SK-N-SH (cell line): ENCODE results near the gene NEUROG2. TPM values are rescaled to one million over a fixed set of nuclear protein-coding genes. Genes with fewer than 3 reads are reported as not detected.
"Not testable (repeated sequence)": the region's sequence is repeated elsewhere in the genome, so short reads cannot be mapped to it uniquely, and the experiment has no call there.

ENCODE experiments used
- CTCF ChIA-PET: fragments of 300-600, 350-600 bp; formaldehyde crosslinking; extraction: SDS; loops from one replicate; lab custom pipeline; 2021; lab: Yijun Ruan, JAX
- POLR2A ChIA-PET: fragments of 350-600 bp; sonication (Branson Sonifier 250); formaldehyde crosslinking; extraction: SDS; loops from one replicate; lab custom pipeline; 2020; ENCODE audit warnings: antibody characterized with exemption, inconsistent platforms; lab: Yijun Ruan, JAX
- DNase-seq: peaks from one replicate; pipeline ENCODE4 v3.0.0; 2012
- H2AFZ ChIP-seq: fragments of 200-600 bp; sonication (generic); 2 replicates; pipeline ENCODE4 v1.8.1; 2016; ENCODE audit warnings: antibody characterized with exemption, mild to moderate bottlenecking, low read depth
- H3F3A ChIP-seq: fragments of 200-600 bp; sonication (generic); replicated peaks from 2 replicates; pipeline ENCODE3; 2016; ENCODE audit warnings: antibody characterized with exemption, mild to moderate bottlenecking; ENCODE audit not compliant: insufficient read depth
- H3K27ac ChIP-seq, 2 experiments: fragments of 200-500 bp in 1 of 2; fragments of 200-600 bp in 1 of 2; sonication (Bioruptor generic) in 1 of 2; sonication (generic), shearing (Covaris generic) in 1 of 2; 2 replicates each; pipeline versions ENCODE4 v1.5.1 to v1.6.1; 2014 to 2016; ENCODE audit warnings: low read depth in 2 of 2, inconsistent platforms in 1 of 2, low read length in 1 of 2, mild to moderate bottlenecking in 1 of 2, mixed read lengths in 1 of 2
- H3K27me3 ChIP-seq: fragments of 200-600 bp; sonication (generic), shearing (Covaris generic); 2 replicates; pipeline ENCODE4 v1.6.1; 2016; ENCODE audit warnings: mixed run types; ENCODE audit not compliant: insufficient read depth
- H3K36me3 ChIP-seq, 2 experiments: fragments of 200-500 bp in 1 of 2; fragments of 200-600 bp in 1 of 2; sonication (Bioruptor generic) in 1 of 2; sonication (generic) in 1 of 2; replicated peaks in 1 of 2; 2 replicates each; pipeline versions ENCODE3 to v1.5.1; 2014 to 2016; ENCODE audit warnings: low read length in 1 of 2, mild to moderate bottlenecking in 1 of 2; ENCODE audit not compliant: insufficient read depth in 2 of 2, control insufficient read depth in 1 of 2
- H3K4me1 ChIP-seq, 2 experiments: fragments of 200-500 bp in 1 of 2; fragments of 200-600 bp in 1 of 2; sonication (Bioruptor generic) in 1 of 2; sonication (generic), shearing (Covaris generic) in 1 of 2; 2 replicates each; pipeline versions ENCODE4 v1.5.1 to v1.6.1; 2014 to 2016; ENCODE audit warnings: low read depth in 1 of 2, low read length in 1 of 2, mixed run types in 1 of 2; ENCODE audit not compliant: insufficient read depth in 2 of 2, control insufficient read depth in 1 of 2
- H3K4me2 ChIP-seq: fragments of 200-600 bp; sonication (generic), shearing (Covaris generic); 2 replicates; pipeline ENCODE4 v1.6.1; 2017; ENCODE audit warnings: mixed run types
- H3K4me3 ChIP-seq, 2 experiments: fragments of 200-500 bp in 1 of 2; fragments of 200-600 bp in 1 of 2; sonication (Bioruptor generic) in 1 of 2; sonication (generic), shearing (Covaris generic) in 1 of 2; 2 replicates each; pipeline versions ENCODE4 v1.5.1 to v1.8.1; 2014 to 2016; ENCODE audit warnings: low read depth in 2 of 2, inconsistent platforms in 1 of 2, low read length in 1 of 2, mild to moderate bottlenecking in 1 of 2, mixed read lengths in 1 of 2, moderate library complexity in 1 of 2
- H3K79me2 ChIP-seq: fragments of 200-600 bp; sonication (generic); 2 replicates; pipeline ENCODE4 v1.8.1; 2017; ENCODE audit warnings: mild to moderate bottlenecking; ENCODE audit not compliant: insufficient read depth
- H3K9ac ChIP-seq: fragments of 200-600 bp; sonication (generic); 2 replicates; pipeline ENCODE4 v1.6.1; 2017; ENCODE audit warnings: mixed run types
- H3K9me2 ChIP-seq: fragments of 200-600 bp; sonication (generic); 2 replicates; pipeline ENCODE4 v1.6.1; 2017; ENCODE audit warnings: mixed run types
- H3K9me3 ChIP-seq: fragments of 200-600 bp; sonication (generic); 2 replicates; pipeline ENCODE4 v1.6.1; 2017; ENCODE audit warnings: mixed run types, mild to moderate bottlenecking, moderate library complexity
- H4K20me1 ChIP-seq: fragments of 200-600 bp; sonication (generic); 2 replicates; pipeline ENCODE4 v1.6.1; 2017; ENCODE audit warnings: mild to moderate bottlenecking, mixed run types; ENCODE audit not compliant: insufficient read depth
- CTCF ChIP-seq: fragments of 200-600 bp; sonication (generic); IDR thresholded peaks from 2 replicates; pipeline ENCODE4 v1.6.1; 2017; ENCODE audit warnings: antibody characterized with exemption, mild to moderate bottlenecking, moderate library complexity
- ELF1 ChIP-seq: IDR thresholded peaks from 2 replicates; pipeline ENCODE4 v1.4.0; 2012
- FOXJ3 ChIP-seq: sonication (generic); formaldehyde crosslinking; IDR thresholded peaks from 2 replicates; pipeline ENCODE4 v1.5.1; 2020; ENCODE audit warnings: mild to moderate bottlenecking, missing genetic modification reagents
- NRF1 ChIP-seq: IDR thresholded peaks from 2 replicates; pipeline ENCODE4 v1.6.1; 2012; ENCODE audit warnings: low read depth, mild to moderate bottlenecking, low read length
- RFX5 ChIP-seq: IDR thresholded peaks from 2 replicates; pipeline ENCODE4 v1.6.1; 2012; ENCODE audit warnings: mild to moderate bottlenecking, improper control_type of control experiment, low read length
- TAF1 ChIP-seq: IDR thresholded peaks from 2 replicates; pipeline ENCODE4 v1.6.1; 2012; ENCODE audit warnings: low read depth, mild to moderate bottlenecking, low read length, moderate library complexity, borderline replicate concordance
- ZBTB33 ChIP-seq: IDR thresholded peaks from 2 replicates; pipeline ENCODE4 v1.4.0; 2012; ENCODE audit warnings: low read depth, borderline replicate concordance
- WGBS: methylation state at CpG from one replicate; pipeline ENCODE4 v1.1.6; 2017; ENCODE audit warnings: low lambda C conversion rate; 5-methylcytosine and 5-hydroxymethylcytosine counted together
- polyA plus RNA-seq, 3 experiments: library from polyadenylated mRNA; depleted of rRNA; stranded (reverse); fragments of >200 nt; gene quantifications; 2 replicates each; pipeline ENCODE4 v1.2.3, GENCODE V29; 2012

Gene NEUROG2
- polyA plus RNA-seq, 1 of the 3 experiments (the other 2 are of a cell fraction) = not detected

- ChIA-PET POLR2A (no interaction called here), CTCF (interaction anchor here (0.6 to 2.1 kb wide), 4 partner anchors 20 to 260 kb away, joined by 3 to 8 read pairs (median 3); no protein-coding TSS in a partner anchor)
- Histone ChIP-seq H3K4me1 (no peaks in the 10 kb centered on the region; a peak in 1 of 4 replicates), H3K27me3 (peaks cover 9% of the 10 kb centered on the region; the same call in 1 of the 2 replicates), H3K4me2 (no peak overlapping the region), H3K9me2 (no peaks in the 10 kb centered on the region), H3K4me3 (no peak overlapping the region), H3K9me3 (no peaks in the 10 kb centered on the region), H4K20me1 (no peaks in the 10 kb centered on the region), H3K79me2 (no peaks in the 10 kb centered on the region), H3K27ac (no peak overlapping the region), H3K9ac (no peak overlapping the region), H3K36me3 (no peaks in the 10 kb centered on the region), H3F3A (no peaks in the 10 kb centered on the region), H2AFZ (no peak overlapping the region)
- DNase-seq = no peak
- 58% methylated on average over 5 of the region's 5 CpGs for WGBS
- TF ChIP-seq TAF1 = no peak
- no peak for TF ChIP-seq ZBTB33
- TF ChIP-seq FOXJ3 (CRISPR knock-in tag) = no peak
- TF ChIP-seq CTCF = no peak
- no peak for TF ChIP-seq ELF1
- TF ChIP-seq, all 33 proteins: peak for 0
Observed at GRCh38 chr4:112502871-112503270, 13.1 kb downstream of the NEUROG2 start.

GRCh38 chr4:112492321-112492720, 23.7 kb downstream of the NEUROG2 start:
- Histone ChIP-seq H3K9me3 (no peaks in the 10 kb centered on the region), H3K36me3 (no peaks in the 10 kb centered on the region), H3K4me2 (no peak overlapping the region), H3K79me2 (no peaks in the 10 kb centered on the region), H3K27ac (no peak overlapping the region), H3K9me2 (no peaks in the 10 kb centered on the region), H3K9ac (no peak overlapping the region), H3K4me1 (no peaks in the 10 kb centered on the region; a peak in 1 of 4 replicates), H3K27me3 (no peaks in the 10 kb centered on the region), H3F3A (no peaks in the 10 kb centered on the region), H2AFZ (no peak overlapping the region), H3K4me3 (no peak overlapping the region), H4K20me1 (no peaks in the 10 kb centered on the region)
- POLR2A ChIA-PET = no interaction called here
- TF ChIP-seq RFX5 = no peak
- no peak for TF ChIP-seq NRF1
- CTCF ChIA-PET = interaction anchor here (0.8 kb wide), 1 partner anchor 113 kb away, joined by 3 read pairs; no protein-coding TSS in a partner anchor
- DNase-seq = no peak
- 26% methylated on average over 7 of the region's 7 CpGs for WGBS

GRCh38 chr4:112490808-112491207, 25.2 kb downstream of the NEUROG2 start:
- not testable (repeated sequence) for H3K4me1 ChIP-seq

More at GRCh38 chr4:112490808-112491207, 25.2 kb downstream of the NEUROG2 start:
- H3K79me2 ChIP-seq, H2AFZ ChIP-seq, H3F3A ChIP-seq, H3K9me2 ChIP-seq, DNase-seq, H3K27me3 ChIP-seq, H3K27ac ChIP-seq, H3K36me3 ChIP-seq, H3K9ac ChIP-seq, H3K4me3 ChIP-seq, POLR2A ChIA-PET, H4K20me1 ChIP-seq, H3K4me2 ChIP-seq, H3K9me3 ChIP-seq: not testable (repeated sequence)
- WGBS = 28% methylated on average over 3 of the region's 3 CpGs
- CTCF ChIA-PET = interaction anchor here (0.6 kb wide), 1 partner anchor 10 kb away, joined by 3 read pairs; no protein-coding TSS in a partner anchor
